Measurements from ENCODE around the gene TRIM63.
A peak's percentile ranks its signal among the peaks of the same experiment; 100 is the strongest.

The TRIM63 gene

GRCh38 chr1:26067432-26067911 is at the start of gene TRIM63:
Gene TRIM63 (minus strand): TSS chr1:26067630. CDS start chr1:26067494, 136 bp downstream.
- ChIA-PET CTCF (interaction anchor here (0.6 to 1.6 kb wide), 2 partner anchors 78 to 943 kb away, joined by 3 to 4 read pairs; no protein-coding TSS in a partner anchor), POLR2A (ENCODE audit: low non-redundant PET) (no interaction called here)
- DNase-seq (ENCODE audit: low spot score), result no peak
- no peak for TF ChIP-seq CTCF (conservative IDR thresholded peaks at IDR 0.05; ENCODE audit: low read depth)
- H3K27ac ChIP-seq, result no peak within 1 kb of the TSS

- no peak for DNase-seq (ENCODE audit: low spot score)
- no peak overlapping the region for H3K27ac ChIP-seq
- TF ChIP-seq CTCF (conservative IDR thresholded peaks at IDR 0.05; ENCODE audit: low read depth), result no peak
- POLR2A ChIA-PET (ENCODE audit: low non-redundant PET), result no interaction called here
- CTCF ChIA-PET, result no interaction called here
Observed at GRCh38 chr1:26114165-26114927, 46.9 kb upstream of the TRIM63 start.

- peak overlapping the region; percentile 94 for H3K27ac ChIP-seq
- no peak for TF ChIP-seq CTCF (conservative IDR thresholded peaks at IDR 0.05; ENCODE audit: low read depth)
- no peak for DNase-seq (ENCODE audit: low spot score)
- ChIA-PET POLR2A (ENCODE audit: low non-redundant PET) (no interaction called here), CTCF (interaction anchor here (1.0 kb wide), 1 partner anchor 209 kb away, joined by 3 read pairs; no protein-coding TSS in a partner anchor)
Observed at GRCh38 chr1:26112407-26112775, 45.0 kb upstream of the TRIM63 start.

- DNase-seq (ENCODE audit: low spot score), result peak; percentile 91
- peak within 1 kb of the TSS; percentile 94 for H3K27ac ChIP-seq
- ChIA-PET POLR2A (ENCODE audit: low non-redundant PET) (interaction anchor here (0.6 to 1.1 kb wide), 2 partner anchors 15 to 153 kb away, joined by 4 to 6 read pairs; no protein-coding TSS in a partner anchor), CTCF (interaction anchor here (0.6 to 1.4 kb wide), 4 partner anchors 33 to 210 kb away, joined by 3 to 7 read pairs (median 3); no protein-coding TSS in a partner anchor)
- TF ChIP-seq CTCF (conservative IDR thresholded peaks at IDR 0.05; ENCODE audit: low read depth), result no peak
Observed at GRCh38 chr1:26111530-26112406, 44.3 kb upstream of the TRIM63 start, which contains the start of gene PDIK1L. Gene PDIK1L (plus strand): TSS chr1:26111824. CDS start chr1:26114309, 2,485 bp downstream.

- ChIA-PET POLR2A (ENCODE audit: low non-redundant PET) (interaction anchor here (1.1 kb wide), 1 partner anchor 16 kb away, joined by 6 read pairs; no protein-coding TSS in a partner anchor), CTCF (interaction anchor here (0.6 to 1.4 kb wide), 3 partner anchors 34 to 148 kb away, joined by 3 to 8 read pairs (median 7); no protein-coding TSS in a partner anchor)
- peak overlapping the region; percentile 94 for H3K27ac ChIP-seq
- TF ChIP-seq CTCF (conservative IDR thresholded peaks at IDR 0.05; ENCODE audit: low read depth), result no peak
- peak; percentile 80 for DNase-seq (ENCODE audit: low spot score)
Observed at GRCh38 chr1:26110731-26111529, 43.5 kb upstream of the TRIM63 start.
